ENCODE data around the gene GNB1.

GRCh38 chr1:1788136-1788535, 102.8 kb downstream of the GNB1 start:
- TF ChIP-seq CTCF (conservative IDR thresholded peaks at IDR 0.05 in 1 of 2, IDR thresholded peaks at IDR 0.05 in 1 of 2; ENCODE audit: low read depth in 1 of 2, low read length in 2 of 2) (no peak), EZH2 (IDR thresholded peaks at IDR 0.05; ENCODE audit: low read length, missing control alignments) (no peak)
